HPDE6-E6E7 (cell line): Measurements from ENCODE around the gene CMC2.

ENCODE experiments used
- DNase-seq: peaks from one replicate; pipeline ENCODE4 v3.0.0; 2011; ENCODE audit warnings: missing footprints; ENCODE audit errors: extremely low spot score

The CMC2 gene

GRCh38 chr16:80932708-80933095 is 74.0 kb downstream of the CMC2 start:
- peak; percentile 81 for DNase-seq

GRCh38 chr16:80931801-80932707 is 74.6 kb downstream of the CMC2 start:
- DNase-seq: peak; percentile 49

GRCh38 chr16:80924372-80924978 is 82.2 kb downstream of the CMC2 start:
- peak; percentile 39 for DNase-seq

- DNase-seq: no peak
Observed at GRCh38 chr16:80923356-80923755, 83.3 kb downstream of the CMC2 start.
